HEK293T (cell line): Measurements from ENCODE around the gene ENDOG.

ENCODE experiments used
- ARNT ChIP-seq: fragments of 450-650 bp; IDR thresholded peaks from 2 replicates; pipeline ENCODE4 v1.6.1; 2017; ENCODE audit warnings: mild to moderate bottlenecking
- BHLHE40 ChIP-seq: fragments of 450-650 bp; IDR thresholded peaks from 2 replicates; pipeline ENCODE4 v1.6.1; 2016; ENCODE audit warnings: mild to moderate bottlenecking, moderate library complexity, borderline replicate concordance
- FOXA1 ChIP-seq: fragments of 450-650 bp; IDR thresholded peaks from 2 replicates; pipeline ENCODE4 v1.6.1; 2016; ENCODE audit warnings: mild to moderate bottlenecking
- L3MBTL2 ChIP-seq: fragments of 450-650 bp; conservative IDR thresholded peaks from 2 replicates; pipeline ENCODE4 v1.6.1; 2016; ENCODE audit warnings: mild to moderate bottlenecking
- LEF1 ChIP-seq: fragments of 450-650 bp; IDR thresholded peaks from 2 replicates; pipeline ENCODE4 v1.6.1; 2017; ENCODE audit warnings: mild to moderate bottlenecking, borderline replicate concordance
- SP1 ChIP-seq: fragments of 450-650 bp; IDR thresholded peaks from 2 replicates; pipeline ENCODE4 v1.6.1; 2017
- SUZ12 ChIP-seq: fragments of 450-650 bp; IDR thresholded peaks from 2 replicates; pipeline ENCODE4 v1.6.1; 2016; ENCODE audit warnings: mild to moderate bottlenecking

GRCh38 chr9:128825923-128826700, 7.8 kb downstream of the ENDOG start:
- TF ChIP-seq SP1 (no peak), FOXA1 (no peak), BHLHE40 (no peak), ARNT (no peak), SUZ12 (no peak), LEF1 (no peak), L3MBTL2 (no peak)
